ENCODE data around the gene RINT1. TPM values are rescaled to one million over a fixed set of nuclear protein-coding genes. Genes with fewer than 3 reads are reported as not detected.
A peak's percentile ranks its signal among the peaks of the same experiment; 100 is the strongest.
"Not testable (repeated sequence)": the region's sequence is repeated elsewhere in the genome, so short reads cannot be mapped to it uniquely, and the experiment has no call there.

The RINT1 gene
- 10 to 100 TPM; 20.2 to 22.0 TPM for total RNA-seq

- POLR2A ChIA-PET = no interaction called here
- CTCF ChIA-PET = interaction anchor here (0.5 to 2.1 kb wide), 34 partner anchors 8 to 1234 kb away, joined by 3 to 21 read pairs (median 4); partner anchors contain the start of genes EFCAB10 and PUS7
- H3K4me3 Mint-ChIP-seq = peak within 1 kb of the TSS; percentile 94
- peak; percentile 89 for DNase-seq
- H3K4me1 Mint-ChIP-seq = peaks cover 42% of the 10 kb centered on the region
- H3K27me3 Mint-ChIP-seq = peaks cover under 1% of the 10 kb centered on the region
- peak within 1 kb of the TSS; percentile 99 for H3K27ac Mint-ChIP-seq
- H3K9me3 Mint-ChIP-seq = no peaks in the 10 kb centered on the region
- peaks cover 16% of the 10 kb centered on the region for H3K36me3 Mint-ChIP-seq (ENCODE audit: low read depth)
Measured at GRCh38 chr7:105531792-105532671, at the start of gene RINT1. Gene RINT1 (plus strand): TSS chr7:105532201. CDS start chr7:105532316, 115 bp downstream.

- Mint-ChIP-seq H3K27ac (peak overlapping the region; percentile 63), H3K36me3 (ENCODE audit: low read depth) (peaks cover 4% of the 10 kb centered on the region), H3K9me3 (no peaks in the 10 kb centered on the region), H3K4me3 (no peak overlapping the region), H3K4me1 (peaks cover 4% of the 10 kb centered on the region), H3K27me3 (no peaks in the 10 kb centered on the region)
- DNase-seq = peak; percentile 28
- CTCF ChIA-PET = interaction anchor here (0.6 to 0.9 kb wide), 2 partner anchors 507 to 591 kb away, joined by 3 read pairs; no protein-coding TSS in a partner anchor
- POLR2A ChIA-PET = no interaction called here
Measured at GRCh38 chr7:105487579-105488571, 44.1 kb upstream of the RINT1 start.

- Mint-ChIP-seq H3K9me3 (no peaks in the 10 kb centered on the region), H3K4me3 (no peak overlapping the region), H3K36me3 (ENCODE audit: low read depth) (peaks cover 4% of the 10 kb centered on the region), H3K27ac (no peak overlapping the region), H3K27me3 (no peaks in the 10 kb centered on the region), H3K4me1 (peaks cover 4% of the 10 kb centered on the region)
- POLR2A ChIA-PET = no interaction called here
- DNase-seq = no peak
- CTCF ChIA-PET = no interaction called here
Measured at GRCh38 chr7:105489409-105489808, 42.6 kb upstream of the RINT1 start.

- Mint-ChIP-seq H3K4me3 (no peak overlapping the region), H3K27ac (no peak overlapping the region), H3K9me3 (no peaks in the 10 kb centered on the region), H3K36me3 (ENCODE audit: low read depth) (no peaks in the 10 kb centered on the region), H3K27me3 (no peaks in the 10 kb centered on the region), H3K4me1 (no peaks in the 10 kb centered on the region)
- ChIA-PET POLR2A (no interaction called here), CTCF (no interaction called here)
- DNase-seq = no peak
Measured at GRCh38 chr7:105493196-105493922, 38.6 kb upstream of the RINT1 start.

- H3K36me3 Mint-ChIP-seq (ENCODE audit: low read depth) = no peaks in the 10 kb centered on the region
- H3K9me3 Mint-ChIP-seq = no peaks in the 10 kb centered on the region
- no peaks in the 10 kb centered on the region for H3K27me3 Mint-ChIP-seq
- no peaks in the 10 kb centered on the region for H3K4me1 Mint-ChIP-seq
- no peak for DNase-seq
- POLR2A ChIA-PET = no interaction called here
- no peak overlapping the region for H3K27ac Mint-ChIP-seq
- CTCF ChIA-PET = no interaction called here
- no peak overlapping the region for H3K4me3 Mint-ChIP-seq
Measured at GRCh38 chr7:105493923-105494315, 38.1 kb upstream of the RINT1 start.

- Mint-ChIP-seq H3K27me3 (no peaks in the 10 kb centered on the region), H3K27ac (no peak overlapping the region), H3K4me1 (no peaks in the 10 kb centered on the region), H3K4me3 (no peak overlapping the region), H3K36me3 (ENCODE audit: low read depth) (peaks cover 4% of the 10 kb centered on the region), H3K9me3 (no peaks in the 10 kb centered on the region)
- POLR2A ChIA-PET = no interaction called here
- no peak for DNase-seq
- CTCF ChIA-PET = interaction anchor here (1.9 kb wide), 1 partner anchor 9 kb away, joined by 5 read pairs; no protein-coding TSS in a partner anchor
Measured at GRCh38 chr7:105496521-105496920, 35.5 kb upstream of the RINT1 start.

GRCh38 chr7:105497016-105497415 lies 35.0 kb upstream of the RINT1 start:
- POLR2A ChIA-PET = no interaction called here
- H3K4me3 Mint-ChIP-seq = no peak overlapping the region

GRCh38 chr7:105502173-105502572 lies 29.8 kb upstream of the RINT1 start:
- no peaks in the 10 kb centered on the region for H3K27me3 Mint-ChIP-seq
- DNase-seq = no peak
- ChIA-PET POLR2A (no interaction called here), CTCF (interaction anchor here (1.2 to 1.6 kb wide), 2 partner anchors 14 to 30 kb away, joined by 3 to 6 read pairs; partner anchors contain the start of gene RINT1)
- peaks cover 15% of the 10 kb centered on the region for H3K36me3 Mint-ChIP-seq (ENCODE audit: low read depth)
- no peak overlapping the region for H3K27ac Mint-ChIP-seq
- H3K9me3 Mint-ChIP-seq = no peaks in the 10 kb centered on the region
- H3K4me1 Mint-ChIP-seq = no peaks in the 10 kb centered on the region
- H3K4me3 Mint-ChIP-seq = no peak overlapping the region

More at GRCh38 chr7:105497016-105497415, 35.0 kb upstream of the RINT1 start:
- no peaks in the 10 kb centered on the region for H3K27me3 Mint-ChIP-seq
- H3K27ac Mint-ChIP-seq = no peak overlapping the region
- DNase-seq = no peak
- CTCF ChIA-PET = interaction anchor here (0.5 kb wide), 1 partner anchor 384 kb away, joined by 3 read pairs; no protein-coding TSS in a partner anchor
- H3K9me3 Mint-ChIP-seq = no peaks in the 10 kb centered on the region
- peaks cover 4% of the 10 kb centered on the region for H3K36me3 Mint-ChIP-seq (ENCODE audit: low read depth)
- no peaks in the 10 kb centered on the region for H3K4me1 Mint-ChIP-seq

GRCh38 chr7:105512415-105512814 lies 19.6 kb upstream of the RINT1 start:
- Mint-ChIP-seq H3K4me3 (no peak overlapping the region), H3K27ac (peak overlapping the region; percentile 64), H3K9me3 (no peaks in the 10 kb centered on the region), H3K27me3 (no peaks in the 10 kb centered on the region), H3K36me3 (ENCODE audit: low read depth) (peaks cover 9% of the 10 kb centered on the region), H3K4me1 (peaks cover 23% of the 10 kb centered on the region)
- POLR2A ChIA-PET = no interaction called here
- CTCF ChIA-PET = interaction anchor here (0.8 to 1.4 kb wide), 2 partner anchors 13 to 19 kb away, joined by 3 to 7 read pairs; partner anchors contain the start of gene RINT1
- no peak for DNase-seq

- Mint-ChIP-seq H3K36me3 (ENCODE audit: low read depth) (peaks cover 8% of the 10 kb centered on the region), H3K4me1 (peaks cover 23% of the 10 kb centered on the region), H3K4me3 (no peak overlapping the region), H3K9me3 (no peaks in the 10 kb centered on the region), H3K27ac (no peak overlapping the region), H3K27me3 (no peaks in the 10 kb centered on the region)
- no peak for DNase-seq
- ChIA-PET POLR2A (no interaction called here), CTCF (interaction anchor here (0.8 to 1.8 kb wide), 3 partner anchors 14 to 19 kb away, joined by 3 to 7 read pairs (median 5); partner anchors contain the start of gene RINT1)
Measured at GRCh38 chr7:105512926-105513526, 19.0 kb upstream of the RINT1 start.

- peaks cover 31% of the 10 kb centered on the region for H3K4me1 Mint-ChIP-seq
- H3K36me3 Mint-ChIP-seq (ENCODE audit: low read depth); H3K4me3 Mint-ChIP-seq; H3K27ac Mint-ChIP-seq; POLR2A ChIA-PET; H3K27me3 Mint-ChIP-seq; DNase-seq; H3K9me3 Mint-ChIP-seq: not testable (repeated sequence)
- CTCF ChIA-PET = interaction anchor here (0.8 kb wide), 1 partner anchor 13 kb away, joined by 3 read pairs; no protein-coding TSS in a partner anchor
Measured at GRCh38 chr7:105515610-105516009, 16.4 kb upstream of the RINT1 start.

- Mint-ChIP-seq H3K27ac (no peak overlapping the region), H3K27me3 (no peaks in the 10 kb centered on the region), H3K4me1 (peaks cover 28% of the 10 kb centered on the region), H3K4me3 (peak overlapping the region; percentile 1), H3K9me3 (no peaks in the 10 kb centered on the region), H3K36me3 (ENCODE audit: low read depth) (peaks cover 7% of the 10 kb centered on the region)
- DNase-seq = no peak
- CTCF ChIA-PET = interaction anchor here (1.0 to 2.0 kb wide), 4 partner anchors 9 to 553 kb away, joined by 3 to 6 read pairs (median 4); partner anchors contain the start of gene RINT1
- POLR2A ChIA-PET = no interaction called here
Measured at GRCh38 chr7:105519353-105519752, 12.6 kb upstream of the RINT1 start.

Data from activated CD4-positive, alpha-beta T cell treated with anti-CD3 and anti-CD28 coated beads, Interleukin-2, amount 10 ng/mL, durations not matched to agents 7 days and 5 days (primary cell).